Astrocyte (in vitro differentiated cells and primary cell): ENCODE data around the gene PDGFD.

Experiments
- CTCF ChIP-seq: IDR thresholded peaks from 2 replicates; pipeline ENCODE4 v1.5.1; 2011; ENCODE audit warnings: low read depth, mild to moderate bottlenecking, inconsistent platforms, low read length, moderate library complexity; ENCODE audit not compliant: insufficient read depth
- EZH2 ChIP-seq: IDR thresholded peaks from 2 replicates; pipeline ENCODE4 v1.6.1; 2012; ENCODE audit warnings: mild to moderate bottlenecking, low read length, inconsistent platforms; ENCODE audit not compliant: insufficient read depth

GRCh38 chr11:104145062-104145461, 18.9 kb downstream of the PDGFD start:
- no peak for TF ChIP-seq CTCF
- TF ChIP-seq EZH2 = no peak
